ENCODE measurements around the gene ELAVL4. TPM values are rescaled to one million over a fixed set of nuclear protein-coding genes. Genes with fewer than 3 reads are reported as not detected.
A peak's percentile ranks its signal among the peaks of the same experiment; 100 is the strongest.

The ELAVL4 gene
- total RNA-seq, 2 donors from 2014 or later: not detected

GRCh38 chr1:50106095-50106761 lies 2.5 kb upstream of the ELAVL4 start:
- no peaks in the 10 kb centered on the region for H3K36me3 Mint-ChIP-seq (ENCODE audit: low read depth)
- no peak overlapping the region for H3K27ac Mint-ChIP-seq
- no peak for ATAC-seq (replicated peaks)
- no peaks in the 10 kb centered on the region for H3K9me3 Mint-ChIP-seq
- peaks cover 44% of the 10 kb centered on the region for H3K27me3 Mint-ChIP-seq
- no peaks in the 10 kb centered on the region for H3K4me1 Mint-ChIP-seq
- H3K4me3 Mint-ChIP-seq: no peak overlapping the region

GRCh38 chr1:50109116-50109515 lies 396 bp downstream of the ELAVL4 start:
- Mint-ChIP-seq H3K27ac (no peak overlapping the region), H3K4me3 (peak overlapping the region; percentile 29), H3K36me3 (ENCODE audit: low read depth) (no peaks in the 10 kb centered on the region), H3K4me1 (no peaks in the 10 kb centered on the region), H3K9me3 (no peaks in the 10 kb centered on the region), H3K27me3 (peaks cover 58% of the 10 kb centered on the region)
- no peak for ATAC-seq (replicated peaks)

GRCh38 chr1:50109647-50110075 lies 941 bp downstream of the ELAVL4 start:
- Mint-ChIP-seq H3K27ac (no peak overlapping the region), H3K27me3 (peaks cover 62% of the 10 kb centered on the region), H3K36me3 (ENCODE audit: low read depth) (no peaks in the 10 kb centered on the region), H3K4me3 (peak overlapping the region; percentile 29), H3K9me3 (no peaks in the 10 kb centered on the region), H3K4me1 (no peaks in the 10 kb centered on the region)
- no peak for ATAC-seq (replicated peaks)

GRCh38 chr1:50110151-50110550 lies 1.4 kb downstream of the ELAVL4 start:
- H3K4me3 Mint-ChIP-seq: peak overlapping the region; percentile 29
- no peaks in the 10 kb centered on the region for H3K9me3 Mint-ChIP-seq
- ATAC-seq (replicated peaks): no peak
- peaks cover 67% of the 10 kb centered on the region for H3K27me3 Mint-ChIP-seq
- H3K36me3 Mint-ChIP-seq (ENCODE audit: low read depth): no peaks in the 10 kb centered on the region
- no peaks in the 10 kb centered on the region for H3K4me1 Mint-ChIP-seq
- no peak overlapping the region for H3K27ac Mint-ChIP-seq

GRCh38 chr1:50110656-50111055 lies 1.9 kb downstream of the ELAVL4 start:
- Mint-ChIP-seq H3K27me3 (peaks cover 66% of the 10 kb centered on the region), H3K27ac (no peak overlapping the region), H3K4me3 (peak overlapping the region; percentile 29), H3K4me1 (no peaks in the 10 kb centered on the region), H3K36me3 (ENCODE audit: low read depth) (no peaks in the 10 kb centered on the region), H3K9me3 (no peaks in the 10 kb centered on the region)
- no peak for ATAC-seq (replicated peaks)

GRCh38 chr1:50111503-50111902 lies 2.8 kb downstream of the ELAVL4 start:
- ATAC-seq (replicated peaks): no peak

GRCh38 chr1:50112193-50112592 lies 3.5 kb downstream of the ELAVL4 start:
- Mint-ChIP-seq H3K27me3 (peaks cover 61% of the 10 kb centered on the region), H3K36me3 (ENCODE audit: low read depth) (no peaks in the 10 kb centered on the region), H3K4me3 (no peak overlapping the region), H3K4me1 (no peaks in the 10 kb centered on the region), H3K27ac (no peak overlapping the region), H3K9me3 (no peaks in the 10 kb centered on the region)
- ATAC-seq (replicated peaks): no peak

More at GRCh38 chr1:50111503-50111902, 2.8 kb downstream of the ELAVL4 start:
- Mint-ChIP-seq H3K4me3 (no peak overlapping the region), H3K27ac (no peak overlapping the region), H3K36me3 (ENCODE audit: low read depth) (no peaks in the 10 kb centered on the region), H3K4me1 (no peaks in the 10 kb centered on the region), H3K9me3 (no peaks in the 10 kb centered on the region), H3K27me3 (peaks cover 61% of the 10 kb centered on the region)

GRCh38 chr1:50123071-50123470 lies 14.4 kb downstream of the ELAVL4 start:
- H3K4me1 Mint-ChIP-seq: no peaks in the 10 kb centered on the region
- ATAC-seq (replicated peaks): no peak
- H3K36me3 Mint-ChIP-seq (ENCODE audit: low read depth): no peaks in the 10 kb centered on the region
- no peak overlapping the region for H3K27ac Mint-ChIP-seq
- H3K9me3 Mint-ChIP-seq: no peaks in the 10 kb centered on the region
- peaks cover 27% of the 10 kb centered on the region for H3K27me3 Mint-ChIP-seq
- no peak overlapping the region for H3K4me3 Mint-ChIP-seq

GRCh38 chr1:50126927-50127715 lies 18.4 kb downstream of the ELAVL4 start:
- H3K9me3 Mint-ChIP-seq: no peaks in the 10 kb centered on the region
- no peak for ATAC-seq (replicated peaks)
- H3K4me1 Mint-ChIP-seq: no peaks in the 10 kb centered on the region
- peaks cover 18% of the 10 kb centered on the region for H3K27me3 Mint-ChIP-seq
- H3K27ac Mint-ChIP-seq: no peak overlapping the region
- no peak overlapping the region for H3K4me3 Mint-ChIP-seq
- no peaks in the 10 kb centered on the region for H3K36me3 Mint-ChIP-seq (ENCODE audit: low read depth)

- Mint-ChIP-seq H3K36me3 (ENCODE audit: low read depth) (no peaks in the 10 kb centered on the region), H3K4me3 (no peak overlapping the region), H3K9me3 (no peaks in the 10 kb centered on the region), H3K4me1 (no peaks in the 10 kb centered on the region), H3K27ac (no peak overlapping the region), H3K27me3 (peaks cover 15% of the 10 kb centered on the region)
- ATAC-seq (replicated peaks): no peak
Observed at GRCh38 chr1:50129201-50129600, 20.5 kb downstream of the ELAVL4 start.

GRCh38 chr1:50132347-50132894 lies 23.7 kb downstream of the ELAVL4 start:
- H3K36me3 Mint-ChIP-seq (ENCODE audit: low read depth): no peaks in the 10 kb centered on the region
- H3K4me1 Mint-ChIP-seq: no peaks in the 10 kb centered on the region
- H3K4me3 Mint-ChIP-seq: no peak overlapping the region
- H3K27me3 Mint-ChIP-seq: peaks cover 25% of the 10 kb centered on the region
- no peak overlapping the region for H3K27ac Mint-ChIP-seq
- no peak for ATAC-seq (replicated peaks)
- H3K9me3 Mint-ChIP-seq: no peaks in the 10 kb centered on the region

- Mint-ChIP-seq H3K27ac (no peak overlapping the region), H3K9me3 (no peaks in the 10 kb centered on the region), H3K27me3 (peaks cover 21% of the 10 kb centered on the region), H3K4me3 (no peak overlapping the region), H3K36me3 (ENCODE audit: low read depth) (no peaks in the 10 kb centered on the region), H3K4me1 (no peaks in the 10 kb centered on the region)
- ATAC-seq (replicated peaks): no peak
Observed at GRCh38 chr1:50135716-50136115, 27.0 kb downstream of the ELAVL4 start.

- H3K27me3 Mint-ChIP-seq: peaks cover 27% of the 10 kb centered on the region
- no peaks in the 10 kb centered on the region for H3K4me1 Mint-ChIP-seq
- ATAC-seq (replicated peaks): no peak
- no peak overlapping the region for H3K4me3 Mint-ChIP-seq
- H3K36me3 Mint-ChIP-seq (ENCODE audit: low read depth): no peaks in the 10 kb centered on the region
- H3K27ac Mint-ChIP-seq: no peak overlapping the region
- no peaks in the 10 kb centered on the region for H3K9me3 Mint-ChIP-seq
Observed at GRCh38 chr1:50139339-50140181, 30.8 kb downstream of the ELAVL4 start.

GRCh38 chr1:50140182-50140447 lies 31.4 kb downstream of the ELAVL4 start:
- H3K4me1 Mint-ChIP-seq: no peaks in the 10 kb centered on the region
- H3K4me3 Mint-ChIP-seq: no peak overlapping the region
- H3K36me3 Mint-ChIP-seq (ENCODE audit: low read depth): no peaks in the 10 kb centered on the region
- no peak for ATAC-seq (replicated peaks)
- H3K27me3 Mint-ChIP-seq: peaks cover 22% of the 10 kb centered on the region
- no peaks in the 10 kb centered on the region for H3K9me3 Mint-ChIP-seq
- no peak overlapping the region for H3K27ac Mint-ChIP-seq

Measured in activated T-helper 17 cell treated with anti-CD3 and anti-CD28 coated beads, Interleukin-2, amount 50 U/mL, for 72 hours (primary cell).